Skeletal muscle satellite cell (primary cell): ENCODE measurements around the gene SSC4D. TPM values are rescaled to one million over a fixed set of nuclear protein-coding genes. Genes with fewer than 3 reads are reported as not detected.
"Not testable (repeated sequence)": the region's sequence is repeated elsewhere in the genome, so short reads cannot be mapped to it uniquely, and the experiment has no call there.

Experiments used
- H3K27me3 ChIP-seq: 2 replicates; pipeline ENCODE4 v1.7.0; 2013; ENCODE audit warnings: low read length; ENCODE audit not compliant: control insufficient read depth, insufficient read depth
- H3K36me3 ChIP-seq: 2 replicates; pipeline ENCODE4 v1.7.0; 2013; ENCODE audit warnings: mild to moderate bottlenecking, control low read depth, low read length; ENCODE audit not compliant: insufficient read depth
- H3K4me1 ChIP-seq: 2 replicates; pipeline ENCODE4 v1.7.0; 2013; ENCODE audit warnings: low read length; ENCODE audit not compliant: control insufficient read depth, insufficient read depth
- H3K4me2 ChIP-seq: 2 replicates; pipeline ENCODE4 v1.7.0; 2013; ENCODE audit warnings: mild to moderate bottlenecking, low read length
- H3K4me3 ChIP-seq: 2 replicates; pipeline ENCODE4 v1.7.0; 2013; ENCODE audit warnings: low read length
- H3K9ac ChIP-seq: 2 replicates; pipeline ENCODE4 v1.7.0; 2013; ENCODE audit warnings: mild to moderate bottlenecking, low read depth, low read length, moderate library complexity
- H3K9me3 ChIP-seq: replicated peaks from 2 replicates; pipeline ENCODE4 v1.7.0; 2013; ENCODE audit warnings: mild to moderate bottlenecking, control low read depth, low read length
- total RNA-seq: library from RNA; depleted of rRNA; stranded (reverse); fragments of >200 nt; gene quantifications from 2 replicates; pipeline ENCODE4 v1.2.3, GENCODE V29; 2012; rRNA removed

The SSC4D gene
- 0.22 and 1.0 TPM in 2 replicates for total RNA-seq

DNA sequence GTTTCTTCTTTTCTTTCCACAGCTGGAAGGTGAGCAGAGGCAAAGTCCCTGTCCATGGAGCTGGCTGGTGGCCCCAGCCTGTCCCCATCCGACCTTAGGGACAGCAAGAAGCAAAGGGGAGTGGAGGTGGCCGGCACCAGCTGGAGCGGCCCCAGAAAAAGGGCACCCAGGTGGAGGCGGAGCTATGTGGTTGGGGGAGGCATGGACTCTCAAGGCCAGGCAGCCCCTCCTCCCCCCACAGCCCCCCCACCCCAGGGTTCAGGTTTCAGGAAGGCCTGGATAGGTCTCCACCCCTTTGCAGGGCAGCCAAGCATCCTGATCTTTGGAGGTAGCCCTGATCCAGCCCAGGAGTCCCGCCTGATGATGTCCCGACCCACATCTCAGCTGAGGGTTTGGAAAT is at the start of gene SSC4D:
TSS of gene SSC4D (minus strand) at position 161 of the 400 bp plus-strand sequence. CDS start 5,258 bp downstream, outside the sequence.
- Histone ChIP-seq H3K9ac (no peak within 1 kb of the TSS), H3K4me3 (no peak within 1 kb of the TSS), H3K4me1 (peaks cover 4% of the 10 kb centered on the region), H3K4me2 (no peak within 1 kb of the TSS), H3K36me3 (no peaks in the 10 kb centered on the region), H3K27me3 (no peaks in the 10 kb centered on the region), H3K9me3 (no peaks in the 10 kb centered on the region)

DNA sequence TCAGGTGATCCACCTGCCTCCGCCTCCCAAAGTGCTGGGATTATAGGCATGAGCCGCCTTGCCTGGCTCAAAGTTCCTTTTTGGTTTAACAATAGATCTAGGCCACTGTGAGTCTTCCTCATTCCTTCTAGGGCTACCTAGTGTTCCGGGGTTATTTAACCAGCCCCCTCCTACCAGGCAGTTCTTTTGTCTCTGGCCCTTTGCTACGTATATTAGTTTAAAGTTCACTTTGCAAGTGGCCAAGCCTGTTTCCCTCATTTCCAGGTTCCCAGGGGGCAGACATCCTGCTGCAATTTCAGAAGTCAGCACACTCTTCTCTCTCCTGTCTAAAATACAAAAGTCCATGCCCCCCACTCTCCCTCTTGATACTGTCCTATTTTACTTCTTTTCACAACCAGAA is 49.0 kb upstream of the SSC4D start:
- H3K4me3 ChIP-seq, H3K4me2 ChIP-seq, H3K4me1 ChIP-seq, H3K36me3 ChIP-seq, H3K9ac ChIP-seq, H3K27me3 ChIP-seq, H3K9me3 ChIP-seq: not testable (repeated sequence)

DNA sequence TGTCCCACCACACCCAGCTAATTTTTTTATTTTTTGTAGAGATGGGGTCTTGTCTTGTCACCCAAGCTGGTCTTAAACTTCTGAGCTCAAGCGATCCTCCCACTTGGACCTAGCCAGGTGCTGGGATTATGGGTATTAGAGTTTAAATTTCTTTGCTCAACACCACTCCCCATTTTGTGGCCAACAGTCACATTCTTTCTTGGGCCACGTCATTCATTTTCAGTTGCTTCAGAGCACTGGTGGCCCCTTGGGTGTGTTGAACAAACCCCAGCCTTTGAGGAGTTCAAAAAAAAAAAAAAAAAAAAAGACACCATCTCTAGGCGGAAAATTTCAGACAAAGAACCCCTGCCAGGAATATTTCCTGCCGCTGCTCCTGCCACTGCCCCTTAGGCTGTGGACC is 47.5 kb upstream of the SSC4D start:
- H3K4me2 ChIP-seq, H3K27me3 ChIP-seq: not testable (repeated sequence)

DNA sequence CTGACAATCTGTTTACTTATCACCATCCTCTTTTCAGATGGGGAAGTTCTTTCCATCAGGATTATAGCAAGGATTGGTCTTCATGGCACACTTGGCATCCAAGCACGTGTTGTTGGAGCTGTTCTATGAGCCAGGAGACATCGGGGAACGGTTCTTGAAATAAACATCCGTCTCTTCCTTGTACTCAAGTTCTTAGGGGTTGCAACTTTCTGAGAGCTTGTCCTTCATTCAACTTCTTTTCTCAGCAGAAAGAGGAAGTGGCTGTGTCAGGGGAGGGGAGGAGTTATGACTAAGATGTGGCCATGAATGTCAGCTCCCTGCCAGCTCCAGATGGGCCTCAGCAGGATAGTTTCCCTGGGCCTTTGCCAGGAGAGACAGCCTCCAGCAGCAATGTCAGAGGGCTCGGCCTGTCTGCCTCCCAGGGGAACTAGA is 36.1 kb upstream of the SSC4D start:
- peak overlapping the region; percentile 51 for H3K4me3 ChIP-seq
- H3K36me3 ChIP-seq, H3K4me1 ChIP-seq, H3K9me3 ChIP-seq, H3K27me3 ChIP-seq: not testable (repeated sequence)
- H3K9ac ChIP-seq = peak overlapping the region; percentile 44
- peak overlapping the region; percentile 63 for H3K4me2 ChIP-seq

More for the DNA sequence above, 47.5 kb upstream of the SSC4D start:
- not testable (repeated sequence) for H3K9me3 ChIP-seq, H3K4me3 ChIP-seq, H3K36me3 ChIP-seq, H3K9ac ChIP-seq, H3K4me1 ChIP-seq

DNA sequence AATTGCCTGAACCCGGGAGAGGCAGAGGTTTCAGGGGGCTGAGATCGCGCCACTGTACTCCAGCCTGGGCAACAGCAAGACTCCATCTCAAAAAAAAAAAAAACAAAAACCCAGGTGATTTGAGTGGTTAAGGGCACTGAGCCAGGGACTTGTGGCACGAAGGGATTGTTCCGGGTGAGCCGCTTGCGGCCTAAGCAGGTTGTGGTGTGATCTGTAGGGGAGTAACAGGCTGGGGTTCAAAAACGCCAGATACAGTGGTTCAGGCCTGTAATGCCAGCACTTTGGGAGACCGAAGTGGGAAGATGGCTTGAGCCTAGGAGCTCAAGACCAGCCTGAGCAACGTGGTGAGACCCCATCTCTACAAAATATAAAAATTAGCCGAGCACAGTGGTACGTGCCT is 34.3 kb upstream of the SSC4D start:
- not testable (repeated sequence) for H3K9me3 ChIP-seq, H3K36me3 ChIP-seq, H3K9ac ChIP-seq, H3K4me2 ChIP-seq, H3K4me1 ChIP-seq, H3K27me3 ChIP-seq, H3K4me3 ChIP-seq

DNA sequence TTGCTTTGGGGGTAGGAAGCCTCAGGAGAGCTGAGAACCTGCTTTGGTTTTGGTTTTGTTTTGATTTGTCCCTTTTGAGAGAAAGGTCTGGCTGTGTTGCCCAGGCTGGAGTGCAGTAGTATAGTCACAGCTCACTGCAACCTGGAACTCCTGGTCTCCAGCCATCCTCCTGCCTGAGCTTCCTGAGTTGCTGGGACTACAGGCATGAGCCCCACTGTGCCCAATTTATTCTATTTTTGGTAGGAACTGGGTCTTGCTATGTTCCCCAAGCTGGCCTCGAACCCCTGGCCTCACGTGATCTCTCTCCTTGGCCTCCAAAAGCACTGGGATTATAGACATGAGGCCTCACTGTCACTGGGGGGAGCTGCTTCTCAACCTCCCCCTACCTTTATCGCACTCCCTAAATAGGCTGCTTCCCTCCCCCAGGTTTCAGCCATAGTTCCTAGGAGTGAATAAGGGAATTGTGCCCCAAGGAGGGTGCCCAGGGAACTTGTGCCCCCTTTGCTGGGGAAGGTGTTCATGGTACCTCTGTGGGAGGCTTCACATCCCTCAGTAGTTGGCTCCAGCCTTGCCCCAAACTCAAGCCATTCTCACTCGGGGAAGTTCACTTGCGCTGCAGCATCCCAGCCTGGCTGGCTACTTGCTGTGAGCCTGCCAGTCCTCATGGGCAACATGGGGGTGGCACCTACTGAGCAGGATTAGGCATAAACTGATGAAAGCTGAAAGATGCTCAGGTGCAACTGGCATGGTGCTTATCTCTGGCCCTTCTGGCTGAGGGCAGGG is 33.4 kb upstream of the SSC4D start:
- not testable (repeated sequence) for H3K4me3 ChIP-seq, H3K9ac ChIP-seq, H3K4me2 ChIP-seq, H3K27me3 ChIP-seq, H3K4me1 ChIP-seq, H3K9me3 ChIP-seq, H3K36me3 ChIP-seq

DNA sequence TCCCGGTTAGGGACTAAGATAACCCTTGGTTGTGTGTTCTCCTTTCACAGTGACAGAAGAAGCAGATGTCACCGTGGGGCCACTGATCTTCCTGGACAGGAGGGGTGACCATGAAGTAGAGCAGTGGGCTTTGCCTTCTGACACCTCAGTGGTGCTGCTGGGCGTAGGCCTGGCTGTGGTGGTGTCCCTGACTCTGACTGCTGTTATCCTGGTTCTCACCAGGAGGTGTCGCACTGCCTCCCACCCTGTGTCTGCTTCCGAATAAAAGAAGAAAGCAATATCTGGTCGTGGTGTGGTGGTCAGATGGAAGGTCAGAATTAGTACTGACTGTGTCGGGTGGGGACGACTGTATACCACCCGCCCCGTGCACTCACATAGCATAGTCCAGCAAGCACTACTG is 32.3 kb upstream of the SSC4D start:
- H3K4me2 ChIP-seq, H3K4me3 ChIP-seq, H3K27me3 ChIP-seq, H3K9me3 ChIP-seq, H3K4me1 ChIP-seq, H3K9ac ChIP-seq, H3K36me3 ChIP-seq: not testable (repeated sequence)

DNA sequence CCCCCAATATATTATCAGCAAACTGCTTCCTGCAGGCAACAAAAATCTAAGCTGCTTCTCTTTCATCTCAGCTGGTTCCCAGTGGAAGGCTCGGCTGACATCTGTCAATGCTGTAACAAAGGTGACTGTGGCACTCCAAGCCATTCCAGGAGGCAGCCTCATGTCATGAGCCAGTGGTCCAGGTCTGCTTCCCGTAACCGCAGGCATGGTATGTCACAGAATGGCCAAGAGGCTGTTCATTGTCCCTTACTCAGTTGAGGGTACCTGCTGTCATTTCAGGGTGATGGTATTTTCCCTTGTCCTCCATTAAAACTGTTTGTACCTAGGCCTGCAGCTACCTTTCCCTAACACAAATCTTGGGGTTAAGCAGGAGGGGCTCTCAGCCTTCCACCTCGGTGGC is 30.9 kb upstream of the SSC4D start:
- not testable (repeated sequence) for H3K36me3 ChIP-seq, H3K9me3 ChIP-seq, H3K4me3 ChIP-seq, H3K27me3 ChIP-seq, H3K4me2 ChIP-seq, H3K4me1 ChIP-seq, H3K9ac ChIP-seq

DNA sequence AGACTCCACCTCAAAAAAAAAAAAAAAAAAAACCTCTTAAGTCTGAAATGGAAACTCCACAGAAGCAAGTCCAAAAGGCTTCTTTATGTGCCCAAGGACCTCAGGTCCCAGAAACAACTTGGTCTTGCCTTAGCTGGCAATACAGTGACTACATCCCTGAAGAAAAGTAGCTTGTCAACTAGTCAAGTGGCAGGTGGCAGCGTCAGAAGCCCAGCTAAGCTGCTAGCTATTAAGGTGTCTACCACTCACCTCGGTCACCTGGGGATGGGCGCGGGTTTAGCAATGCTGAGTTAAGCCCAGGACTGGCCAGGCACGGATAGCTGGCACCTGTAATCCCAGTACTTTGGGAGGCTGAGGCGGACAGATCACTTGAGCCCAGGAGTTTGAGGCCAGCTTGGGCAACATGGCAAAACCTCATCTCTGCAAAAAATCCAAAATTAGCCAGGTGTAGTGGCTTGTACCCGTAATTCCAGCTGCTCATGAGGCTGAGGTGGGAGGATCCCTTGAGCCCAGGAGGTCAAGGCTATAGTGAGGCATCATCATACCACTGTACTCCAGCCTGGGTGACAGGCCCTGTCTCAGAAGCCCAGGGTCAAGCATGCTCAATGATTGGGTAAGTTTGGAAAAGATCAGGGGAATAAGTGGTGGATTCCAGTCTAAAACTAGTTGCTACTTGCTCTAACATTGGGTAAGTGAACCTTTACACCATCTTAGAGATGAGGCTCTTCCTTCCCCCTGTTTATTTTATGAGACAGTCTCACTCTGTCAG is 29.8 kb upstream of the SSC4D start:
- H3K4me3 ChIP-seq, H3K27me3 ChIP-seq: not testable (repeated sequence)

DNA sequence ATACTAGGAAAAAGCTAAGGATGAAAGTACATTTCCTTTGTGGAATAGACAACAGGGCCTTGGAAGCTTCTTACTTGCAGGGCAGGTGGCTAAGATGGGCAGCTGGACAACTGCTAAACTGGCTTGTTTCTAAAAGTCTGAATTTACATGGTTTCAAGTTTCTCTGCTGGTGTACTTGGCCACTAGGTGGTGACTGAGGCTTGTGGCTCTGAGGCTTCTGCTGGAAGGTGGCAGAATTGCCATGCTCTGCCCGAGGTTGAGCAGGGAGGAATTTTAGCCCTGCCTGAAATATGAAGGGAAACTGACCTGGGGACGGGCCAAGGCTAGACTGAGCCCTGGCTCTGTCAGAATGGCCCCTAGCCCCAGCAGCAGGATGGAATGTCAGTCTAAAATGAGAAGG is 28.4 kb upstream of the SSC4D start:
- H3K4me2 ChIP-seq, H3K27me3 ChIP-seq, H3K4me1 ChIP-seq, H3K9me3 ChIP-seq, H3K4me3 ChIP-seq, H3K9ac ChIP-seq, H3K36me3 ChIP-seq: not testable (repeated sequence)

More for the DNA sequence above, 29.8 kb upstream of the SSC4D start:
- not testable (repeated sequence) for H3K4me1 ChIP-seq, H3K4me2 ChIP-seq, H3K36me3 ChIP-seq, H3K9ac ChIP-seq, H3K9me3 ChIP-seq

DNA sequence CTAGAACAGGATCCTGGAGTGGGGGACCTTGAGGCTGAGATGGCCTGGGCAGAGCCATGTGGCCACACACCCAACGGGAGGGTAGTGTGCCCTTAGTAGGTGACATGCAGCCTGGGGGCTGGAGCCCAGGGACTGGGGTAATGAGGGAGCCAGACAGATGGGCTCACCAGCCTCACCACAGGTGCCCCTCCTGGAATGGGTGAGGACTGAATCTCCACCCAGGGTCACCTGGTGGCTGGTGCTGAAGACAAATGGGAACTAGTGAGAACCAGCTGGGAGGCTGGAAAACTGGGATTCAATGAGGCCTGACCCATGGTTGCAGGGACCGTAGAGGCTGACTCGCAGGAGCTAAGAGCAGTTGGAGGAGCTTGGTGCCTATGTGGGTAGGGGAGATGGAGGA is 21.3 kb upstream of the SSC4D start:
- peaks cover 3% of the 10 kb centered on the region for H3K4me1 ChIP-seq

DNA sequence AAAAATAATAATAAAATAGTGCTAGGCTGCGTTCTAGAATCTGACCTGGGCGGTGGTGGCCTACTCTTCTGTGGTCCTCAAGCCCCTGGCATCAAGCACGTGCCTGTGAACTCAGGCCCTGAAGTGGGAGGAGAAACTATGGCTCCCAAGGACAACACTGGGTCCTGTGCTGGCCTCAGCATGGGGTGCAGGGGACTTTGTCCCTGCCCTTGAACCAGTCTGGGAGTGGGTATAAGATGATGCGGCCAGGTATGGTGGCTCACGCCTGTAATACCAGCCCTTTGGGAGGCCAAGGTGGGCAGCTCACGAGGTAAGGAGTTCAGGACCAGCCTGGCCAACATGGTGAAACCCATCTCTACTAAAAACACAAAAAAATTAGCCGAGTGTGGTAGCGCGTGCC is 20.7 kb upstream of the SSC4D start:
- Histone ChIP-seq H3K27me3 (no peaks in the 10 kb centered on the region), H3K4me1 (peaks cover 3% of the 10 kb centered on the region), H3K4me2 (no peak overlapping the region), H3K36me3 (no peaks in the 10 kb centered on the region), H3K9ac (no peak overlapping the region), H3K9me3 (no peaks in the 10 kb centered on the region), H3K4me3 (no peak overlapping the region)

More for the DNA sequence above, 21.3 kb upstream of the SSC4D start:
- Histone ChIP-seq H3K36me3 (no peaks in the 10 kb centered on the region), H3K27me3 (no peaks in the 10 kb centered on the region), H3K9me3 (no peaks in the 10 kb centered on the region), H3K4me3 (no peak overlapping the region), H3K9ac (no peak overlapping the region), H3K4me2 (no peak overlapping the region)
